Measurements from ENCODE around the gene FASTKD1. TPM values are rescaled to one million over a fixed set of nuclear protein-coding genes. Genes with fewer than 3 reads are reported as not detected.
"Not testable (repeated sequence)": the region's sequence is repeated elsewhere in the genome, so short reads cannot be mapped to it uniquely, and the experiment has no call there.

The FASTKD1 gene
- total RNA-seq, 1 donor from 2014 or later = 30.1 TPM

DNA sequence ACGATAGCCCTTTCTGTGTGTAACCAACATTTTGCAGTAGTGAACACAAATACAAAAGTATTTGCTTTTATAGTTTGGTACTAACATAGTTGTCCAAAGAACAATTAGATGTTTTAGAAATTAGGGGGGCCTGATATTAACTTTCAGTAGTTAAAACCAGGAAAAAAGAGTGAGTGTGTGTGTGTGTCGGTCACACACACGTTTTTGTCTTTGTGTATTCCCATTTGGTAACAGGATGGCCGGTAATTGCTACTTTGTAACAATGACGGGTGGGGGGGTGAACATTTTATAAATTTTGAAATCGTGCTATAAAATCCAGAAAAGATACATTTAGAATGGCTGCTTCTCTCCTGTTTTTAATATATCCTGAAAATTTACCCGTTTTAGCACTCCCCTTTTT, 12.0 kb upstream of the FASTKD1 start:
- Mint-ChIP-seq H3K4me3 (peak overlapping the region; percentile 98), H3K4me1 (peaks cover 13% of the 10 kb centered on the region), H3K9me3 (peaks cover 11% of the 10 kb centered on the region), H3K27ac (peak overlapping the region; percentile 100), H3K36me3 (peaks cover 16% of the 10 kb centered on the region), H3K27me3 (ENCODE audit: low read depth) (no peaks in the 10 kb centered on the region)
- DNase-seq (ENCODE audit: low spot score in 2 of 2, unreplicated experiment in 2 of 2) = no peak
- TF ChIP-seq, protein P1, sequence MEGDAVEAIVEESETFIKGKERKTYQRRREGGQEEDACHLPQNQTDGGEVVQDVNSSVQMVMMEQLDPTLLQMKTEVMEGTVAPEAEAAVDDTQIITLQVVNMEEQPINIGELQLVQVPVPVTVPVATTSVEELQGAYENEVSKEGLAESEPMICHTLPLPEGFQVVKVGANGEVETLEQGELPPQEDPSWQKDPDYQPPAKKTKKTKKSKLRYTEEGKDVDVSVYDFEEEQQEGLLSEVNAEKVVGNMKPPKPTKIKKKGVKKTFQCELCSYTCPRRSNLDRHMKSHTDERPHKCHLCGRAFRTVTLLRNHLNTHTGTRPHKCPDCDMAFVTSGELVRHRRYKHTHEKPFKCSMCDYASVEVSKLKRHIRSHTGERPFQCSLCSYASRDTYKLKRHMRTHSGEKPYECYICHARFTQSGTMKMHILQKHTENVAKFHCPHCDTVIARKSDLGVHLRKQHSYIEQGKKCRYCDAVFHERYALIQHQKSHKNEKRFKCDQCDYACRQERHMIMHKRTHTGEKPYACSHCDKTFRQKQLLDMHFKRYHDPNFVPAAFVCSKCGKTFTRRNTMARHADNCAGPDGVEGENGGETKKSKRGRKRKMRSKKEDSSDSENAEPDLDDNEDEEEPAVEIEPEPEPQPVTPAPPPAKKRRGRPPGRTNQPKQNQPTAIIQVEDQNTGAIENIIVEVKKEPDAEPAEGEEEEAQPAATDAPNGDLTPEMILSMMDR (IDR thresholded peaks at IDR 0.05; ENCODE audit: unreplicated experiment) = no peak

DNA sequence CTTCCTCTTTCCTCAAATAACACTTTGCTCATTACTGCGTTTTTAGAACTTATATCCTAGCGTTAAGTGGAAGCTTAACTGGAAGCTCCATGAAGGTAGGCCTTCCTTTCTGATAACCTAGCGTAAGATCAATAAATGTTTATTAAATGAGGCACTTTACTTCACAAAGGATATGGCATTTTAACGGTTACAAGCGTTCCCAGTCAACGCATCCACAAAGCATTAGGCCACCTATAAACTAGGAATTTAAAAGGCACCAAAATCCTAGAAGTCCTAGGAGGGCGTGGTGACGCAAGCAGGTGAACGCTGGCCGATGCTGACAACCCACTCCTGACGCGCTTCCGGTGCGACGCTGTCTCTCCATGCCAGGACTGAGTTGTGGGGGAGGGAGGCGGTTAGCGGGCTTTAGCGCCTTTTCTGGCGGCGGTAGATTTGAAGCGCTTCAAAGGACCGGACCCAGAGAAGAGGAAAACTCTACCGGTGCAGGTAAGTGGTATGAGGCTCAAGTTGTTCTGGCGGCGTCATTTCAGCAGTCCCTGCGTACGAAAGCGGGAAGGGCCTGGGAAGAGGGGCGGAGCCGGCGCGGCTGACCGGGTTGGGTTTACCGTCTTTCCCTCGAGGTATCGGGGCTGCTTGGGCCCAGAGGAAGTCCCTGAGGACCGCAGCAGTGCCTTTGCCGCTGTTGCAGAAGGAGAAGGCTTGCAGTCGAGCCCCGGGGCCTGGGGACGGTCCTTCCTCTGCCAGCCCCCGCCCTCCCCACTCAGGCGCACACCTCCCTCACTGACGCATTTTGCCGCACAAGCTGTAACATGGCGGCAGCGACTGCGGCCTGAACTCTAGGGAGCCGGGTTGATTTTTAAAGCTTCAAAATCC, 10.6 kb upstream of the FASTKD1 start, which contains the start of gene PPIG:
Gene PPIG, plus strand, starts transcription at position 347 of the 873 bp plus-strand sequence. CDS start 19,691 bp downstream, outside the sequence.
- Mint-ChIP-seq H3K36me3 (peaks cover 12% of the 10 kb centered on the region), H3K9me3 (peaks cover 11% of the 10 kb centered on the region), H3K27ac (peak within 1 kb of the TSS; percentile 100), H3K27me3 (ENCODE audit: low read depth) (peaks cover 5% of the 10 kb centered on the region), H3K4me3 (peak within 1 kb of the TSS; percentile 98), H3K4me1 (peaks cover 13% of the 10 kb centered on the region)
- peak; percentile 65 to 78 for DNase-seq (ENCODE audit: low spot score in 2 of 2, unreplicated experiment in 2 of 2)
- TF ChIP-seq, protein P1 (IDR thresholded peaks at IDR 0.05; ENCODE audit: unreplicated experiment) = no peak

DNA sequence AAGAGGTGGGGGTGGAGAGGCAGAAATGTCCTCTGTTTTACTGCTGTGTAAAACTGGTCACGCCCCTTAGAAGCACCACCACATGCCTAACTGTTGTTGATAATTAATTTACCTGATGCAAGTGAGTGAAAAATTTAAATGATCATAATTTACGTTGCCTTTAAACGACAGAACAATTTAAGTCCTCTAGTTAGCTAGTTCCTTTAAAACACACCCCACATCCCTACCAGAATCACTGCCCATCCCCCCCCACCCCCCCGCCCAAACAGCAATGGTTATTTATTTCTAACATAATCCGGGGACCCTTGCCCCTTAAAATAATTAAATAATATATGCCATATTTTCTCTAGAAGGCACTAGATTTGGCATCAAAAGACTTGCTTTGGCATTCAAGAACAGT, 9.9 kb upstream of the FASTKD1 start:
- TF ChIP-seq, protein P1 (IDR thresholded peaks at IDR 0.05; ENCODE audit: unreplicated experiment) = no peak
- Mint-ChIP-seq H3K27me3 (ENCODE audit: low read depth) (peaks cover 12% of the 10 kb centered on the region), H3K36me3 (peaks cover 11% of the 10 kb centered on the region), H3K4me3 (peak overlapping the region; percentile 98), H3K9me3 (peaks cover 11% of the 10 kb centered on the region), H3K27ac (no peak overlapping the region), H3K4me1 (peaks cover 13% of the 10 kb centered on the region)
- no peak for DNase-seq (ENCODE audit: low spot score in 2 of 2, unreplicated experiment in 2 of 2)

DNA sequence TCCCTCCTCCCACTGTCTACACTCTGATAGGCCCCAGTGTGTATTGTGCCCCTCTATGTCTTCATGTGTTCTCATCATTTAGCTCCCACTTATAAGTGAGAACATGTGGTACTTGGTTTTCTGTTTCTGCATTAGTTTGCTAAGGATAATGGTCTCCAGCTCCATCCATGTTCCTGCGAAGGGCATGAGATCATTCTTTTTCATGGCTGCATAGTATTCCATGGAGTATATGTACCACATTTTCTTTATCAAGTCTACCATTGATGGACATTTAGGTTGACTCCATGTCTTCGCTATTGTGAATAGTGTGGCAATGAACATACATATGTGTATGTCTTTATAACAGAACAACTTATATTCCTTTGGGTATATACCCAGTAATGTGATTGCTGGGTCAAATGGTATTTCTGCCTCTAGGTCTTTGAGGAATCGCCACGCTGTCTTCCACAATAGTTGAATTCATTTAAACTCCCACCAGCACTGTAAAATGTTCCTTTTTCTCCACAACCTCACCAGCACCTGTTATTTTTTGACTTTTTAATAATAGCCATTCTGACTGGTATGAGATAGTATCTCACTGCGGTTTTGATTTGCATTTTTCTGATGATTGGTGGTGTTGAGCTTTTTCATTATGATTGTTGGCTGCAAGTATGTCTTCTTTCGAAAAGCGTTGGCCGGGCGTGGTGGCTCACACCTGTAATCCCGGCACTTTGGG, 9.0 kb upstream of the FASTKD1 start:
- DNase-seq (ENCODE audit: low spot score in 2 of 2, unreplicated experiment in 2 of 2); H3K27ac Mint-ChIP-seq; H3K36me3 Mint-ChIP-seq: not testable (repeated sequence)
- Mint-ChIP-seq H3K4me3 (peak overlapping the region; percentile 40), H3K27me3 (ENCODE audit: low read depth) (peaks cover 13% of the 10 kb centered on the region), H3K9me3 (peaks cover 11% of the 10 kb centered on the region), H3K4me1 (peaks cover 13% of the 10 kb centered on the region)

DNA sequence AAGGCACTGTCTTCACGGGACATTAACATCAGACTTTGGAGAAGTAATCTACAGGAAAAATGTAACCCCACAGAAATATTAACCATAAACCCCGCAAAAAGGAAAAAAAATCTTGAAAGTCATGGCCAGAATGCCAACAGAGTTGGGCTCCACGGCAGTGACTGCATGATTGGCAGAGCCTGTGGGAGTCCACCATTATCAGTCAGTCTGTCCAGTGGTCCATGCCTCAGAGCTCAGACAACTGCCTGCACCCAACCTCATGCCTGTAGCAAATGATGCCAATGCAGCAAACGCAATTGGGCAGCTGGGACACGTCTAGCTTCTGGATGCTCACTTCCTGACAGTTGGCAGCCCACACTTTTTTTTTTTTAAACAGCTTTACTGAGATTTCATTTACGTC, 5.4 kb upstream of the FASTKD1 start:
- TF ChIP-seq, protein P1 (IDR thresholded peaks at IDR 0.05; ENCODE audit: unreplicated experiment) = no peak
- DNase-seq (ENCODE audit: low spot score in 2 of 2, unreplicated experiment in 2 of 2) = no peak
- H3K4me1 Mint-ChIP-seq = no peaks in the 10 kb centered on the region
- peaks cover 11% of the 10 kb centered on the region for H3K9me3 Mint-ChIP-seq
- H3K36me3 Mint-ChIP-seq = peaks cover 6% of the 10 kb centered on the region
- peaks cover 19% of the 10 kb centered on the region for H3K27me3 Mint-ChIP-seq (ENCODE audit: low read depth)
- H3K27ac Mint-ChIP-seq = no peak overlapping the region
- H3K4me3 Mint-ChIP-seq = no peak overlapping the region

DNA sequence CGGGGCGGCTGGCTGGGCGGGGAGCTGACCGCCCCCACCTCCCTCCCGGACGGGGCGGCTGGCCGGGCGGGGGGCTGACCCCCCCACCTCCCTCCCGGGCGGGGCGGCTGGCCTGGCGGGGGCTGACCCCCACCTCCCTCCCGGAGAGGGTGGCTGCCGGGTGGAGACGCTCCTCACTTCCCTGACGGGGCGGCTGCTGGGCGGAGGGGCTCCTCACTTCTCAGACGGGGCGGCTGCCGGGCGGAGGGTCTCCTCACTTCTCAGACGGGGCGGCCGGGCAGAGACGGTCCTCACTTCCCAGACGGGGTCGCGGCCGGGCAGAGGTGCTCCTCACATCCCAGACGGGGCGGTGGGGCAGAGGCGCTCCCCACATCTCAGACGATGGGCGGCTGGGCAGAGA, 1.6 kb upstream of the FASTKD1 start:
- H3K27ac Mint-ChIP-seq, H3K9me3 Mint-ChIP-seq: not testable (repeated sequence)
- peaks cover 11% of the 10 kb centered on the region for H3K4me1 Mint-ChIP-seq

DNA sequence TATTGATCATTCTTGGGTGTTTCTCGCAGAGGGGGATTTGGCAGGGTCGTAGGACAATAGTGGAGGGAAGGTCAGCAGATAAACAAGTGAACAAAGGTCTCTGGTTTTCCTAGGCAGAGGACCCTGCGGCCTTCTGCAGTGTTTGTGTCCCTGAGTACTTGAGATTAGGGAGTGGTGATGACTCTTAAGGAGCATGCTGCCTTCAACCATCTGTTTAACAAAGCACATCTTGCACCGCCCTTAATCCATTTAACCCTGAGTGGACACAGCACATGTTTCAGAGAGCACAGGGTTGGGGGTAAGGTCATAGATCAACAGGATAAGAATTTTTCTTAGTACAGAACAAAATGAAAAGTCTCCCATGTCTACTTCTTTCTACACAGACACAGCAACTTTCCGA, 874 bp upstream of the FASTKD1 start:
- H3K4me3 Mint-ChIP-seq = peak overlapping the region; percentile 48
- DNase-seq (ENCODE audit: low spot score in 2 of 2, unreplicated experiment in 2 of 2) = not testable (repeated sequence)
- peaks cover 16% of the 10 kb centered on the region for H3K4me1 Mint-ChIP-seq

More for the DNA sequence above, 1.6 kb upstream of the FASTKD1 start:
- not testable (repeated sequence) for H3K36me3 Mint-ChIP-seq; DNase-seq (ENCODE audit: low spot score in 2 of 2, unreplicated experiment in 2 of 2); H3K4me3 Mint-ChIP-seq
- H3K27me3 Mint-ChIP-seq (ENCODE audit: low read depth) = peaks cover 19% of the 10 kb centered on the region

More for the DNA sequence above, 874 bp upstream of the FASTKD1 start:
- H3K27ac Mint-ChIP-seq, H3K36me3 Mint-ChIP-seq, H3K9me3 Mint-ChIP-seq: not testable (repeated sequence)
- H3K27me3 Mint-ChIP-seq (ENCODE audit: low read depth) = peaks cover 16% of the 10 kb centered on the region
